SK-N-MC (cell line): ENCODE data around the gene CDK4.
A peak's percentile ranks its signal among the peaks of the same experiment; 100 is the strongest.

ENCODE experiments used
- DNase-seq: peaks from one replicate; pipeline ENCODE4 v3.0.0-alpha.2; 2011; ENCODE audit warnings: low read depth, low spot score
- H3K27ac ChIP-seq: fragments of 200-600 bp; sonication (generic); 2 replicates; pipeline ENCODE4 v1.5.1; 2016; ENCODE audit warnings: mixed run types
- H3K36me3 ChIP-seq: fragments of 200-600 bp; sonication (generic); 2 replicates; pipeline ENCODE4 v1.6.1; 2017; ENCODE audit warnings: antibody characterized with exemption, low read length, mixed read lengths; ENCODE audit not compliant: insufficient read depth
- H3K4me3 ChIP-seq: fragments of 200-600 bp; sonication (generic); 2 replicates; pipeline ENCODE4 v1.5.1; 2016
- H3K9ac ChIP-seq: fragments of 200-600 bp; sonication (generic); 2 replicates; pipeline ENCODE4 v1.8.0; 2017; ENCODE audit warnings: mixed run types, mixed read lengths; ENCODE audit not compliant: insufficient read length
- H3K9me3 ChIP-seq: fragments of 200-600 bp; sonication (generic); 2 replicates; pipeline ENCODE4 v1.6.1; 2017; ENCODE audit warnings: low read depth, mild to moderate bottlenecking, antibody characterized with exemption, low read length, moderate library complexity, mixed read lengths
- EZH2 ChIP-seq: fragments of 200-600 bp; sonication (generic); IDR thresholded peaks from one replicate; pipeline ENCODE4 v1.6.1; 2017; ENCODE audit warnings: antibody characterized with exemption
- FOXP2 ChIP-seq: optimal IDR thresholded peaks from 2 replicates; pipeline ENCODE3; 2011; ENCODE audit warnings: mild to moderate bottlenecking, moderate library complexity; ENCODE audit not compliant: insufficient read depth; ENCODE audit errors: extremely low read length, control extremely low read depth
- POLR2AphosphoS5 ChIP-seq: IDR thresholded peaks from 2 replicates; pipeline ENCODE4 v1.6.1; 2012; ENCODE audit warnings: mild to moderate bottlenecking, low read depth, low read length, borderline replicate concordance

The CDK4 gene

GRCh38 chr12:57729321-57729844 lies 22.7 kb downstream of the CDK4 start:
- TF ChIP-seq FOXP2 = no peak
- no peak for TF ChIP-seq EZH2
- no peak for TF ChIP-seq POLR2AphosphoS5
- no peaks in the 10 kb centered on the region for H3K9me3 ChIP-seq

GRCh38 chr12:57727758-57728395 lies 24.2 kb downstream of the CDK4 start:
- Histone ChIP-seq H3K27ac (no peak overlapping the region), H3K9me3 (no peaks in the 10 kb centered on the region), H3K4me3 (no peak overlapping the region), H3K36me3 (no peaks in the 10 kb centered on the region), H3K9ac (no peak overlapping the region)
- DNase-seq = no peak
- TF ChIP-seq EZH2 (no peak), FOXP2 (no peak), POLR2AphosphoS5 (no peak)

More at GRCh38 chr12:57729321-57729844, 22.7 kb downstream of the CDK4 start:
- DNase-seq = no peak
- Histone ChIP-seq H3K4me3 (no peak overlapping the region), H3K9ac (no peak overlapping the region), H3K27ac (no peak overlapping the region), H3K36me3 (no peaks in the 10 kb centered on the region)

- Histone ChIP-seq H3K4me3 (peak overlapping the region; percentile 99), H3K9me3 (no peaks in the 10 kb centered on the region), H3K27ac (no peak overlapping the region), H3K9ac (peak overlapping the region; percentile 90), H3K36me3 (no peaks in the 10 kb centered on the region)
- DNase-seq = no peak
- TF ChIP-seq EZH2 (no peak), POLR2AphosphoS5 (no peak), FOXP2 (no peak)
These were observed 25.0 kb downstream of the CDK4 start for GRCh38 chr12:57726884-57727757.

- Histone ChIP-seq H3K9me3 (no peaks in the 10 kb centered on the region), H3K9ac (peak overlapping the region; percentile 90), H3K36me3 (no peaks in the 10 kb centered on the region), H3K27ac (peak overlapping the region; percentile 68; the same call in 1 of the 2 replicates), H3K4me3 (peak overlapping the region; percentile 99)
- no peak for DNase-seq
- TF ChIP-seq FOXP2 (no peak), POLR2AphosphoS5 (peak; percentile 64)
These were observed 25.8 kb downstream of the CDK4 start for GRCh38 chr12:57726151-57726883.

- Histone ChIP-seq H3K9me3 (no peaks in the 10 kb centered on the region), H3K36me3 (no peaks in the 10 kb centered on the region), H3K27ac (no peak overlapping the region), H3K9ac (peak overlapping the region; percentile 90), H3K4me3 (peak overlapping the region; percentile 99)
- no peak for TF ChIP-seq FOXP2
- no peak for TF ChIP-seq POLR2AphosphoS5
- no peak for TF ChIP-seq EZH2
- DNase-seq = no peak
These were observed 26.3 kb downstream of the CDK4 start for GRCh38 chr12:57725851-57726150.

- no peak for TF ChIP-seq EZH2
- TF ChIP-seq FOXP2 = no peak
- TF ChIP-seq POLR2AphosphoS5 = no peak
- Histone ChIP-seq H3K9ac (no peak overlapping the region), H3K36me3 (no peaks in the 10 kb centered on the region), H3K27ac (no peak overlapping the region), H3K4me3 (0 out of 2 replicates have a peak overlapping the region, but pooled peaks have one; percentile 99), H3K9me3 (no peaks in the 10 kb centered on the region)
- no peak for DNase-seq
These were observed 27.0 kb downstream of the CDK4 start for GRCh38 chr12:57724936-57725740.

GRCh38 chr12:57724003-57724935 lies 27.8 kb downstream of the CDK4 start:
- no peak overlapping the region for H3K4me3 ChIP-seq
- TF ChIP-seq EZH2 (no peak), FOXP2 (no peak), POLR2AphosphoS5 (no peak)
- no peak overlapping the region for H3K27ac ChIP-seq
- H3K9me3 ChIP-seq = no peaks in the 10 kb centered on the region
- no peak for DNase-seq
- H3K36me3 ChIP-seq = no peaks in the 10 kb centered on the region
- H3K9ac ChIP-seq = no peak overlapping the region
